ENCODE results near the gene IFT80. TPM values are rescaled to one million over a fixed set of nuclear protein-coding genes. Genes with fewer than 3 reads are reported as not detected.

The IFT80 gene
- total and polyA plus RNA-seq, 9 of the 15 experiments (the other 6 are each of a cell fraction or from before 2014, with no cell fraction given): 6.7 to 21.1 (median 16.4) TPM

DNA sequence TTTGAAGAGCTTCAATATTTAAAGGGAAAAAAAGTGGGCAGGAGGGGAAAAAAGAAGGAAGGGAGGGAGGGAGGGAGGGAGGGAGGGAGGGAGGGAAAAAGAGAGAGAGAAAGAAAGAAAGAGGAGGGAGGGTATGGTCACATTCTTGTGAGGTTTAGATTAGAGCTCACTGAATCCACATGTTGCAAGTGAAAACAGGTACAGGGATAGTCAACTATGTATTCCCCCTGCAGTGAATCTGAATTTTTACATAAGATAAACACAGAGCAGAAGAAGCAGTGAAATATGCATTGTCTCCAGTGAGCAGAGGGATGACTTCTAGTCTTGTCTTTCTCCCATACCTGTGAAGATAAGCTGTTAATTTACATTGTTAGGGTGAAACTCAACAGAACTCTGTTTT lies 84.0 kb downstream of the IFT80 start (continued):
- TF ChIP-seq EWSR1 (IDR thresholded peaks at IDR 0.05; ENCODE audit: borderline replicate concordance, low read depth, partially characterized antibody) (no peak), ESRRB (CRISPR knock-in tag; IDR thresholded peaks at IDR 0.05; ENCODE audit: borderline replicate concordance) (no peak), ZFP36 (IDR thresholded peaks at IDR 0.05; ENCODE audit: low read depth, low read length, partially characterized antibody) (no peak), ZNF511 (CRISPR knock-in tag; IDR thresholded peaks at IDR 0.05) (no peak), GTF2E2 (tag; IDR thresholded peaks at IDR 0.05) (no peak), CBFB (CRISPR knock-in tag; IDR thresholded peaks at IDR 0.05) (no peak)

- intact Hi-C loops (cut with micrococcal nuclease): no loop called here
- no peak overlapping the region for H3K4me3 ChIP-seq
- no peaks in the 10 kb centered on the region for H3K9me1 ChIP-seq (ENCODE audit: control insufficient read depth, insufficient read depth, low read length)
- H3K9me3 ChIP-seq (replicated peaks; ENCODE audit: control insufficient read depth, insufficient read depth, low read depth, low read length): no peaks in the 10 kb centered on the region
- no peaks in the 10 kb centered on the region for H4K20me1 ChIP-seq (replicated peaks; ENCODE audit: control insufficient read depth, insufficient read depth, low read length)
- BruUV-seq (replicated peaks): no TSS peak
- H3K4me1 ChIP-seq (replicated peaks in 1 of 2; ENCODE audit: control insufficient read depth in 2 of 2, insufficient read depth in 2 of 2, low read length in 2 of 2): no peaks in the 10 kb centered on the region
- H3K27me3 ChIP-seq (ENCODE audit: control insufficient read depth in 2 of 2, insufficient read depth in 2 of 2, low read length in 2 of 2): no peaks in the 10 kb centered on the region
- FAIRE-seq (no peak), DNase-seq (ENCODE audit: extremely low read depth in 1 of 4, low spot score in 3 of 4) (peak in 1 of 4 experiments; percentile 3), ATAC-seq (peak; percentile 67)
- in situ Hi-C loops (cut with MboI): no loop called here
- no peaks in the 10 kb centered on the region for H3K36me3 ChIP-seq (ENCODE audit: control insufficient read depth, insufficient read depth, low read length)
- TF ChIP-seq ZNF41 (CRISPR knock-in tag; conservative IDR thresholded peaks at IDR 0.05) (no peak), RBFOX2 (IDR thresholded peaks at IDR 0.05; ENCODE audit: low read depth, low read length) (no peak), ZNF217 (CRISPR knock-in tag; IDR thresholded peaks at IDR 0.05) (no peak), NCOA1 (IDR thresholded peaks at IDR 0.05; ENCODE audit: low read depth) (no peak), NONO (IDR thresholded peaks at IDR 0.05; ENCODE audit: low read depth in 2 of 2, low read length in 1 of 2) (no peak), NR3C1 (CRISPR knock-in tag; IDR thresholded peaks at IDR 0.05) (no peak), PTRF (tag; IDR thresholded peaks at IDR 0.05) (no peak)
- TF ChIP-seq, protein P1, sequence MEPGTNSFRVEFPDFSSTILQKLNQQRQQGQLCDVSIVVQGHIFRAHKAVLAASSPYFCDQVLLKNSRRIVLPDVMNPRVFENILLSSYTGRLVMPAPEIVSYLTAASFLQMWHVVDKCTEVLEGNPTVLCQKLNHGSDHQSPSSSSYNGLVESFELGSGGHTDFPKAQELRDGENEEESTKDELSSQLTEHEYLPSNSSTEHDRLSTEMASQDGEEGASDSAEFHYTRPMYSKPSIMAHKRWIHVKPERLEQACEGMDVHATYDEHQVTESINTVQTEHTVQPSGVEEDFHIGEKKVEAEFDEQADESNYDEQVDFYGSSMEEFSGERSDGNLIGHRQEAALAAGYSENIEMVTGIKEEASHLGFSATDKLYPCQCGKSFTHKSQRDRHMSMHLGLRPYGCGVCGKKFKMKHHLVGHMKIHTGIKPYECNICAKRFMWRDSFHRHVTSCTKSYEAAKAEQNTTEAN (CRISPR knock-in tag; IDR thresholded peaks at IDR 0.05): no peak
- ChIA-PET CTCF (ENCODE audit: low intra/inter-chr PET ratio) (no interaction called here), POLR2A (no interaction called here)
- no peak overlapping the region for H2AFZ ChIP-seq (ENCODE audit: low read depth, low read length)
- H3K79me2 ChIP-seq (ENCODE audit: control insufficient read depth, insufficient read depth, low read length): no peaks in the 10 kb centered on the region
- no peak overlapping the region for H3K9ac ChIP-seq (ENCODE audit: insufficient read depth in 1 of 2, low read depth in 2 of 2, low read length in 2 of 2)
- no peak overlapping the region for H3K4me2 ChIP-seq (ENCODE audit: insufficient read depth, low read length)
- 71% methylated on average over 5 of the region's 5 CpGs for WGBS (ENCODE audit: insufficient coverage, low coverage, missing lambda C conversion rate)
- H3K27ac ChIP-seq (ENCODE audit: extremely low read depth, low read depth, low read length): no peak overlapping the region
Measured at GRCh38 chr3:160312014-160312624, 86.9 kb downstream of the IFT80 start.

All from K562 (cell line).